Measurements from ENCODE around the gene EXOSC9.

Gene EXOSC9

DNA sequence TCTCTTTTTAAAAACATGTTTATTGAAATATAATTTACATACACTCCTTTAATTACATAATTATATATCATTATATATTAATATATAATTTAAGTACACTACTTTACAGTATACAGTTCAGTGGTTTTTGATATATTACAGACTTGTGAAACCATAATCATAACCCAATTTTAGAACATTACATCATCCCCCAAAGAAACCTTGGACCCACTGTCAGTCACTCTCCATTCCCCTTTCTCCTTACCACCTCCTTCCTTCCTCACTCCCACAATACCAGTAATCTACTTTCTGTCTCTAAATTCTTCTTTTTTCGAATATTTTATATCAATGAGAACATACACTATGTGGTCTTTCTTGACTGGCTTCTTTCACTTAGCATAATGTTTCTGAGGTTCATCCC lies 17.9 kb upstream of the EXOSC9 start:
- Histone ChIP-seq H4K20me1 (ENCODE audit: insufficient read depth, low read length) (no peaks in the 10 kb centered on the region), H3K36me3 (ENCODE audit: insufficient read depth, low read length) (no peaks in the 10 kb centered on the region), H3K27ac (ENCODE audit: low read depth, low read length, poor library complexity, severe bottlenecking) (no peak overlapping the region)

DNA sequence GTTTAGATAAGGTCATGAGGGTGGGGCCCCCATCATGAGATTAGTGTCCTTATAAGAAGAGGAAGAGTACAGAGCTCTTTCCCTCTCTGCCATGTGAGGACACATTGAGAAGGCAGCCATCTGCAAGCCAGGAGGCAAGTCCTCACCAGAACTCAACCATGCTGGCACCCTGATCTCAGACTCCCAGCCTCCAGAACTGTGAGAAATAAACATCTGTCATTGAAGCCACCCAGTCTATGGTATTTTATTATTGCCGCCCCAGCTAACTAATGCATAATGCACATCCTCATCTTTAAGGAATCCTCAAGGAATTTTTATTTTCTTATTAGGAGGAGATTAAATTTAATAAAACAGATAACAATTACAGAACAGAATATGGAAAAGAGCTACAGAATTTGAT lies 16.7 kb upstream of the EXOSC9 start:
- H3K36me3 ChIP-seq (ENCODE audit: insufficient read depth, low read length) = no peaks in the 10 kb centered on the region
- H3K27ac ChIP-seq (ENCODE audit: low read depth, low read length, poor library complexity, severe bottlenecking) = no peak overlapping the region
- TF ChIP-seq, protein P1, sequence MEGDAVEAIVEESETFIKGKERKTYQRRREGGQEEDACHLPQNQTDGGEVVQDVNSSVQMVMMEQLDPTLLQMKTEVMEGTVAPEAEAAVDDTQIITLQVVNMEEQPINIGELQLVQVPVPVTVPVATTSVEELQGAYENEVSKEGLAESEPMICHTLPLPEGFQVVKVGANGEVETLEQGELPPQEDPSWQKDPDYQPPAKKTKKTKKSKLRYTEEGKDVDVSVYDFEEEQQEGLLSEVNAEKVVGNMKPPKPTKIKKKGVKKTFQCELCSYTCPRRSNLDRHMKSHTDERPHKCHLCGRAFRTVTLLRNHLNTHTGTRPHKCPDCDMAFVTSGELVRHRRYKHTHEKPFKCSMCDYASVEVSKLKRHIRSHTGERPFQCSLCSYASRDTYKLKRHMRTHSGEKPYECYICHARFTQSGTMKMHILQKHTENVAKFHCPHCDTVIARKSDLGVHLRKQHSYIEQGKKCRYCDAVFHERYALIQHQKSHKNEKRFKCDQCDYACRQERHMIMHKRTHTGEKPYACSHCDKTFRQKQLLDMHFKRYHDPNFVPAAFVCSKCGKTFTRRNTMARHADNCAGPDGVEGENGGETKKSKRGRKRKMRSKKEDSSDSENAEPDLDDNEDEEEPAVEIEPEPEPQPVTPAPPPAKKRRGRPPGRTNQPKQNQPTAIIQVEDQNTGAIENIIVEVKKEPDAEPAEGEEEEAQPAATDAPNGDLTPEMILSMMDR (IDR thresholded peaks at IDR 0.05; ENCODE audit: low read length) = no peak
- no peak for TF ChIP-seq EZH2 (IDR thresholded peaks at IDR 0.05; ENCODE audit: borderline replicate concordance, low read length)
- no peak overlapping the region for H2AFZ ChIP-seq (ENCODE audit: low read length)
- no peaks in the 10 kb centered on the region; the same call in 1 of the 2 replicates for H3K9me2 ChIP-seq (ENCODE audit: low read depth, low read length)
- H3F3A ChIP-seq (ENCODE audit: insufficient read depth, low read length) = no peaks in the 10 kb centered on the region
- no peak overlapping the region for H3K4me3 ChIP-seq (ENCODE audit: low read depth, low read length, poor library complexity, severe bottlenecking)
- H3K4me2 ChIP-seq (ENCODE audit: low read length) = no peak overlapping the region
- no peaks in the 10 kb centered on the region for H3K4me1 ChIP-seq (ENCODE audit: insufficient read depth, low read length, severe bottlenecking)
- H3K79me2 ChIP-seq (ENCODE audit: insufficient read depth, low read length) = no peaks in the 10 kb centered on the region
- no peaks in the 10 kb centered on the region for H3K9me3 ChIP-seq (ENCODE audit: low read length)
- H3K27me3 ChIP-seq (ENCODE audit: insufficient read depth, low read length) = no peaks in the 10 kb centered on the region
- no peak overlapping the region for H3K9ac ChIP-seq (ENCODE audit: low read length)
- H4K20me1 ChIP-seq (ENCODE audit: insufficient read depth, low read length) = no peaks in the 10 kb centered on the region

More for the DNA sequence above, 17.9 kb upstream of the EXOSC9 start:
- Histone ChIP-seq H3K4me2 (ENCODE audit: low read length) (no peak overlapping the region), H3K27me3 (ENCODE audit: insufficient read depth, low read length) (no peaks in the 10 kb centered on the region), H2AFZ (ENCODE audit: low read length) (no peak overlapping the region), H3K9me2 (ENCODE audit: low read depth, low read length) (no peaks in the 10 kb centered on the region; the same call in 1 of the 2 replicates), H3K9me3 (ENCODE audit: low read length) (no peaks in the 10 kb centered on the region), H3K4me3 (ENCODE audit: low read depth, low read length, poor library complexity, severe bottlenecking) (no peak overlapping the region), H3K9ac (ENCODE audit: low read length) (no peak overlapping the region), H3K79me2 (ENCODE audit: insufficient read depth, low read length) (no peaks in the 10 kb centered on the region), H3K4me1 (ENCODE audit: insufficient read depth, low read length, severe bottlenecking) (no peaks in the 10 kb centered on the region), H3F3A (ENCODE audit: insufficient read depth, low read length) (no peaks in the 10 kb centered on the region)
- no peak for TF ChIP-seq EZH2 (IDR thresholded peaks at IDR 0.05; ENCODE audit: borderline replicate concordance, low read length)

DNA sequence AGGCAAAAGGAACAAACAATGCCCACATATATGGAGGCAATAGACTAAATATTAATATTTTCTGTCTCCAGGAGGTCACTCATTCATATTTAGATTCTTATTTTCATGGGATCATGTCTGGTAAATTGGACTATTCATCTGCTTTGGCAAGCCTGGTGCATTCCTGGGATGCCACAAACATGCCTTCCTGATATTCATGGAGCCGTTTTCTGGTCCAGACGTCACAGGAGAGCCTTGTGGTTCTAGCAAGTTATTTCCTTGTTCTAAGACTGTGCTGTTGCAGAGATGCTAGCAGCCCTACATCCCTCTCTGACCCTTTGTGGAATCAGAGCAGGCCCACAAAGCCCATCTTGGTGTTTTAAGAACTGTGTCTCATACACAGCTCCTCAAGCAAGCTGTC lies 16.1 kb upstream of the EXOSC9 start:
- Histone ChIP-seq H2AFZ (ENCODE audit: low read length) (no peak overlapping the region), H3K4me3 (ENCODE audit: low read depth, low read length, poor library complexity, severe bottlenecking) (no peak overlapping the region), H3K9me3 (ENCODE audit: low read length) (no peaks in the 10 kb centered on the region), H3K27me3 (ENCODE audit: insufficient read depth, low read length) (no peaks in the 10 kb centered on the region), H3K9ac (ENCODE audit: low read length) (no peak overlapping the region), H3K36me3 (ENCODE audit: insufficient read depth, low read length) (no peaks in the 10 kb centered on the region), H3F3A (ENCODE audit: insufficient read depth, low read length) (no peaks in the 10 kb centered on the region), H3K9me2 (ENCODE audit: low read depth, low read length) (no peaks in the 10 kb centered on the region; the same call in 1 of the 2 replicates), H3K4me1 (ENCODE audit: insufficient read depth, low read length, severe bottlenecking) (no peaks in the 10 kb centered on the region), H3K4me2 (ENCODE audit: low read length) (no peak overlapping the region), H3K27ac (ENCODE audit: low read depth, low read length, poor library complexity, severe bottlenecking) (no peak overlapping the region), H3K79me2 (ENCODE audit: insufficient read depth, low read length) (no peaks in the 10 kb centered on the region), H4K20me1 (ENCODE audit: insufficient read depth, low read length) (no peaks in the 10 kb centered on the region)
- TF ChIP-seq, protein P1 (IDR thresholded peaks at IDR 0.05; ENCODE audit: low read length) = no peak
- TF ChIP-seq EZH2 (IDR thresholded peaks at IDR 0.05; ENCODE audit: borderline replicate concordance, low read length) = no peak

DNA sequence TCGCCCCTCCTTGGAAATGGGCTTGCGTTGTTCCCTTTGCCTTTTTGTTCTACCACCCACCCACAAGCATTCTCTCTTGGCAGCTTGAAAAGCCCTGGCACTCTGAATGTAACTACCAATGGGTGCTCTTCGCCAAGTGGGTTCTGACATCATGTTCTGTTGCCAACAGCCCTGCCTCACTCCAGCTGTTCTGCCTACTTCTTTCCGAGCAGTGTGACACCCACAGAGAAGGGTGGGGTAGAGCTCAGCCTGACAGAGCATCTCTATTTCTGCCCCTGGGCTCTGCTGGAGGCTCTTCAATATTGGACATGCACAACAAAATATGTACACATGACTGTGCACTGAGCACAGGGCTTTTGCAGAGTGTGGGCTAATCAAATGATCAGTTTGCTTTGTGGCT lies 15.6 kb upstream of the EXOSC9 start:
- Histone ChIP-seq H3K9ac (ENCODE audit: low read length) (no peak overlapping the region), H3K27ac (ENCODE audit: low read depth, low read length, poor library complexity, severe bottlenecking) (no peak overlapping the region), H3K4me1 (ENCODE audit: insufficient read depth, low read length, severe bottlenecking) (no peaks in the 10 kb centered on the region), H2AFZ (ENCODE audit: low read length) (no peak overlapping the region), H3K79me2 (ENCODE audit: insufficient read depth, low read length) (no peaks in the 10 kb centered on the region), H3K4me2 (ENCODE audit: low read length) (no peak overlapping the region), H4K20me1 (ENCODE audit: insufficient read depth, low read length) (no peaks in the 10 kb centered on the region), H3K27me3 (ENCODE audit: insufficient read depth, low read length) (no peaks in the 10 kb centered on the region), H3K9me2 (ENCODE audit: low read depth, low read length) (no peaks in the 10 kb centered on the region; the same call in 1 of the 2 replicates), H3F3A (ENCODE audit: insufficient read depth, low read length) (no peaks in the 10 kb centered on the region), H3K9me3 (ENCODE audit: low read length) (no peaks in the 10 kb centered on the region), H3K36me3 (ENCODE audit: insufficient read depth, low read length) (no peaks in the 10 kb centered on the region), H3K4me3 (ENCODE audit: low read depth, low read length, poor library complexity, severe bottlenecking) (no peak overlapping the region)
- no peak for TF ChIP-seq EZH2 (IDR thresholded peaks at IDR 0.05; ENCODE audit: borderline replicate concordance, low read length)
- TF ChIP-seq, protein P1 (IDR thresholded peaks at IDR 0.05; ENCODE audit: low read length) = no peak

Measured in OCI-LY1 (cell line).